HUES64 (cell line): Measurements from ENCODE around the gene UFM1.

ENCODE experiments used
- H3K27ac ChIP-seq: 2 replicates; pipeline ENCODE4 v1.7.0; 2013; ENCODE audit warnings: low read depth, low read length, inconsistent platforms
- H3K27me3 ChIP-seq: 2 replicates; pipeline ENCODE4 v1.6.1; 2013; ENCODE audit warnings: mild to moderate bottlenecking, low read length; ENCODE audit not compliant: insufficient read depth
- H3K36me3 ChIP-seq: 2 replicates; pipeline ENCODE4 v1.6.1; 2013; ENCODE audit warnings: mild to moderate bottlenecking, low read length; ENCODE audit not compliant: insufficient read depth
- H3K4me1 ChIP-seq: 2 replicates; pipeline ENCODE4 v1.6.1; 2013; ENCODE audit warnings: mild to moderate bottlenecking, low read length, moderate library complexity; ENCODE audit not compliant: insufficient read depth
- H3K4me3 ChIP-seq: 2 replicates; pipeline ENCODE4 v1.5.1; 2013; ENCODE audit warnings: mild to moderate bottlenecking, low read length, moderate library complexity
- H3K9ac ChIP-seq: 2 replicates; pipeline ENCODE4 v1.6.1; 2013; ENCODE audit warnings: mild to moderate bottlenecking, low read depth, low read length
- H3K9me3 ChIP-seq: 2 replicates; pipeline ENCODE4 v1.6.1; 2013; ENCODE audit warnings: low read depth, low read length; ENCODE audit not compliant: insufficient read depth
- WGBS: fragments of 150-250, 120-280 bp; methylation state at CpG from one replicate; pipeline ENCODE4 v1.1.7; 2013; ENCODE audit warnings: missing lambda C conversion rate; 5-methylcytosine and 5-hydroxymethylcytosine counted together

UFM1 gene

GRCh38 chr13:38391341-38391740, 41.7 kb downstream of the UFM1 start:
- H3K27me3 ChIP-seq = no peaks in the 10 kb centered on the region
- H3K9me3 ChIP-seq = no peaks in the 10 kb centered on the region
- 94% methylated on average over 2 of the region's 2 CpGs for WGBS
- no peak overlapping the region for H3K27ac ChIP-seq
- H3K4me3 ChIP-seq = no peak overlapping the region
- no peaks in the 10 kb centered on the region for H3K36me3 ChIP-seq
- 0 out of 2 replicates have a peak, but pooled peaks cover 3% of the 10 kb centered on the region for H3K4me1 ChIP-seq
- H3K9ac ChIP-seq = no peak overlapping the region

GRCh38 chr13:38394777-38395496, 45.3 kb downstream of the UFM1 start:
- no peak overlapping the region for H3K4me3 ChIP-seq
- H3K27ac ChIP-seq = no peak overlapping the region
- no peaks in the 10 kb centered on the region for H3K9me3 ChIP-seq
- H3K9ac ChIP-seq = no peak overlapping the region
- WGBS = 84% methylated on average over 1 of the region's 1 CpG
- no peaks in the 10 kb centered on the region for H3K4me1 ChIP-seq
- H3K27me3 ChIP-seq = no peaks in the 10 kb centered on the region
- H3K36me3 ChIP-seq = no peaks in the 10 kb centered on the region

- Histone ChIP-seq H3K27me3 (no peaks in the 10 kb centered on the region), H3K36me3 (no peaks in the 10 kb centered on the region), H3K9me3 (no peaks in the 10 kb centered on the region), H3K4me3 (no peak overlapping the region), H3K27ac (no peak overlapping the region), H3K4me1 (no peaks in the 10 kb centered on the region), H3K9ac (no peak overlapping the region)
- 93% methylated on average over 3 of the region's 3 CpGs for WGBS
Observed at GRCh38 chr13:38395497-38395788, 45.8 kb downstream of the UFM1 start.

- no peaks in the 10 kb centered on the region for H3K27me3 ChIP-seq
- H3K4me1 ChIP-seq = no peaks in the 10 kb centered on the region
- H3K9ac ChIP-seq = no peak overlapping the region
- no peak overlapping the region for H3K27ac ChIP-seq
- no peaks in the 10 kb centered on the region for H3K36me3 ChIP-seq
- WGBS = 97% methylated on average over 5 of the region's 5 CpGs
- H3K9me3 ChIP-seq = no peaks in the 10 kb centered on the region
- no peak overlapping the region for H3K4me3 ChIP-seq
Observed at GRCh38 chr13:38398711-38399493, 49.3 kb downstream of the UFM1 start.

GRCh38 chr13:38399535-38399934, 49.9 kb downstream of the UFM1 start:
- no peaks in the 10 kb centered on the region for H3K9me3 ChIP-seq
- H3K4me3 ChIP-seq = no peak overlapping the region
- H3K27me3 ChIP-seq = no peaks in the 10 kb centered on the region
- no peaks in the 10 kb centered on the region for H3K4me1 ChIP-seq
- H3K9ac ChIP-seq = no peak overlapping the region
- 89% methylated on average over 2 of the region's 2 CpGs for WGBS
- H3K27ac ChIP-seq = no peak overlapping the region
- H3K36me3 ChIP-seq = no peaks in the 10 kb centered on the region

- H3K4me3 ChIP-seq = no peak overlapping the region
Observed at GRCh38 chr13:38401276-38401675, 51.6 kb downstream of the UFM1 start.

DNA sequence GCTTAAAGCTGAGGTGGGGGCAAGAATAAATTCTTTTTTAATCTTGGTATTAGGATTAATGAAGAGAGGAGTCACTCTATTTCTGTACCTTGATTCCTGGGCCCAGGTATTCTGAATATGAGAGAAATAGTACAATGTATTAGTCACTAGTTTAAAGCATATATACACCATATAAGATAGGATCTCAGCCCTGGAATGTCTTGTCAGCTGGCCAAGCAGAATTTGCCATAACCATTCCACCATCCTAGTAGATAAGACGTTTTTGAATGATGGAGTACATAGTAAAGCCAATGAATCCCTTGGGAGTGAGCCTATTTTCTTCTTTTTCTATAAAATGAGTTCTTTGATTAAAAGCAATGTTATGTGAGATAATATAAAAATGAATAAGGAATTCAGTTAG, 55.6 kb downstream of the UFM1 start:
- no peaks in the 10 kb centered on the region for H3K4me1 ChIP-seq
- 80% methylated on average over 1 of the region's 1 CpG for WGBS
- H3K27ac ChIP-seq = no peak overlapping the region
- no peaks in the 10 kb centered on the region for H3K36me3 ChIP-seq
- no peak overlapping the region for H3K4me3 ChIP-seq
- no peaks in the 10 kb centered on the region for H3K9me3 ChIP-seq
- H3K9ac ChIP-seq = no peak overlapping the region
- no peaks in the 10 kb centered on the region for H3K27me3 ChIP-seq

More at GRCh38 chr13:38401276-38401675, 51.6 kb downstream of the UFM1 start:
- Histone ChIP-seq H3K36me3 (no peaks in the 10 kb centered on the region), H3K27ac (no peak overlapping the region), H3K9ac (no peak overlapping the region), H3K4me1 (no peaks in the 10 kb centered on the region), H3K27me3 (no peaks in the 10 kb centered on the region), H3K9me3 (no peaks in the 10 kb centered on the region)

GRCh38 chr13:38409771-38410170, 60.1 kb downstream of the UFM1 start:
- Histone ChIP-seq H3K4me3 (no peak overlapping the region), H3K27ac (no peak overlapping the region), H3K4me1 (no peaks in the 10 kb centered on the region), H3K9me3 (no peaks in the 10 kb centered on the region), H3K9ac (no peak overlapping the region), H3K27me3 (no peaks in the 10 kb centered on the region), H3K36me3 (no peaks in the 10 kb centered on the region)
- 100% methylated on average over 2 of the region's 2 CpGs for WGBS

DNA sequence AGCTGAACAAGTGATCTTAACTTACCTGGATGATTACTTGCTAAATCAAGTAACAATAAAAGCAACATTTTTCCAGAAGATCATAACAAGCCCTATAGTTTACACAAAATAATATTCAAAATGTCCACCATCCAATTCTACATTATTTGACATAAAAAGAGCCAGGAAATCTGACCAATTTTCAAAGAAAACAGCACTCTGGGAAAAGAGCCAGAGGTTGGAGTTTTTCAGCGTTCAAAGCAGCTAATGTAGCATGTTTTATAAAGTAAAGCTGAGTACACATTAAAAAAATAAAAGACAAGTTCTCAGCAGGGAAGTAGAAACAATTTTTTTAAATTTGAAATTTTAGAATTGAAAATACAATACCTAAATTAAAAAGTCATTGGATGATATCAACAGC, 62.6 kb downstream of the UFM1 start:
- Histone ChIP-seq H3K27me3 (no peaks in the 10 kb centered on the region), H3K9ac (no peak overlapping the region), H3K4me1 (no peaks in the 10 kb centered on the region), H3K27ac (no peak overlapping the region), H3K9me3 (no peaks in the 10 kb centered on the region), H3K4me3 (no peak overlapping the region), H3K36me3 (no peaks in the 10 kb centered on the region)
- no CpG with 5 or more reads among the region's 1 CpG for WGBS
